Sigmoid colon (tissue), 4 donors: Measurements from ENCODE around the gene CARD8.

Experiments used
- POLR2A ChIP-seq, 2 donors: fragments of 450-650 bp; IDR thresholded peaks; one replicate each; pipeline ENCODE4 v1.6.1; 2016; ENCODE audit warnings: antibody characterized with exemption in 2 of 2, mild to moderate bottlenecking in 2 of 2, moderate library complexity in 2 of 2
- POLR2AphosphoS5 ChIP-seq, 4 donors: sonication (generic); formaldehyde crosslinking; IDR thresholded peaks; one replicate each; pipeline ENCODE4 v1.6.1; 2017; ENCODE audit warnings: antibody characterized with exemption in 4 of 4
- TF ChIP-seq, protein P1 (sequence below), 4 experiments: fragments of 450-650 bp in 3 of 4; fragments of 200-600 bp in 1 of 4; IDR thresholded peaks; one replicate each; pipeline ENCODE4 v1.5.1; 2016 to 2019; ENCODE audit warnings: antibody characterized with exemption in 4 of 4, mild to moderate bottlenecking in 3 of 4, moderate library complexity in 2 of 4

DNA sequence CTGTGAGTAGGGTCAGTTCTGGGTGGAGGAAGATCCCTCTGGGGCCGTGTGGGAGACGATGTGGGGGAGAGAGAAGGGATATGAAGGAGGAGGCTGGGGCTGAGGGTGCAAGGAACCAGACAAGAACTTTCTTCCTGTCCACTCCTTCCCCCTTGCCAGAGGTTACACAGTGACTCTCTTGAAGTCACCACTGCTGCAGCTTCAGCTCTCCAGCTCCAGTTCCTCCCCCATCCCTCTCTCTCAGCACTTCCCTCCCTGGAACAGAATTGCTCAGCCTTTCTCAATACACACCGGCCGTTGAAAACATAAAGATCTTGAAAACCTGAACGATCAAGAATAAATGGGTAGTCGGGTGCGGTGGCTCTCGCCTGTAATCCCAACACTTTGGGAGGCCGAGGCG is 80.1 kb downstream of the CARD8 start:
- TF ChIP-seq POLR2AphosphoS5 (IDR thresholded peaks at IDR 0.05) (no peak), POLR2A (IDR thresholded peaks at IDR 0.05) (no peak)
- TF ChIP-seq, protein P1, sequence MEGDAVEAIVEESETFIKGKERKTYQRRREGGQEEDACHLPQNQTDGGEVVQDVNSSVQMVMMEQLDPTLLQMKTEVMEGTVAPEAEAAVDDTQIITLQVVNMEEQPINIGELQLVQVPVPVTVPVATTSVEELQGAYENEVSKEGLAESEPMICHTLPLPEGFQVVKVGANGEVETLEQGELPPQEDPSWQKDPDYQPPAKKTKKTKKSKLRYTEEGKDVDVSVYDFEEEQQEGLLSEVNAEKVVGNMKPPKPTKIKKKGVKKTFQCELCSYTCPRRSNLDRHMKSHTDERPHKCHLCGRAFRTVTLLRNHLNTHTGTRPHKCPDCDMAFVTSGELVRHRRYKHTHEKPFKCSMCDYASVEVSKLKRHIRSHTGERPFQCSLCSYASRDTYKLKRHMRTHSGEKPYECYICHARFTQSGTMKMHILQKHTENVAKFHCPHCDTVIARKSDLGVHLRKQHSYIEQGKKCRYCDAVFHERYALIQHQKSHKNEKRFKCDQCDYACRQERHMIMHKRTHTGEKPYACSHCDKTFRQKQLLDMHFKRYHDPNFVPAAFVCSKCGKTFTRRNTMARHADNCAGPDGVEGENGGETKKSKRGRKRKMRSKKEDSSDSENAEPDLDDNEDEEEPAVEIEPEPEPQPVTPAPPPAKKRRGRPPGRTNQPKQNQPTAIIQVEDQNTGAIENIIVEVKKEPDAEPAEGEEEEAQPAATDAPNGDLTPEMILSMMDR (IDR thresholded peaks at IDR 0.05), result no peak
